ENCODE results near the gene MARCHF10.

GRCh38 chr17:62816282-62816839, 8.2 kb upstream of the MARCHF10 start:
- TF ChIP-seq POLR2A (IDR thresholded peaks at IDR 0.05) (no peak), CTCF (IDR thresholded peaks at IDR 0.05) (no peak)
